A673 (cell line): ENCODE data around the gene NPPA.

Source experiments
- EZH2 ChIP-seq: fragments of 200-600 bp; sonication (generic); IDR thresholded peaks from 2 replicates; pipeline ENCODE4 v1.6.1; 2017; ENCODE audit warnings: borderline replicate concordance, low read depth, mild to moderate bottlenecking, mixed read lengths, antibody characterized with exemption, low read length; ENCODE audit not compliant: poor library complexity, severe bottlenecking
- TF ChIP-seq, protein P1 (sequence below): fragments of 300-800, 200-600 bp; sonication (generic); conservative IDR thresholded peaks from 2 replicates; pipeline ENCODE4 v1.5.1; 2017; ENCODE audit warnings: low read depth, mild to moderate bottlenecking, antibody characterized with exemption, low read length, moderate library complexity, mixed read lengths

- no peak for TF ChIP-seq EZH2
- TF ChIP-seq, protein P1, sequence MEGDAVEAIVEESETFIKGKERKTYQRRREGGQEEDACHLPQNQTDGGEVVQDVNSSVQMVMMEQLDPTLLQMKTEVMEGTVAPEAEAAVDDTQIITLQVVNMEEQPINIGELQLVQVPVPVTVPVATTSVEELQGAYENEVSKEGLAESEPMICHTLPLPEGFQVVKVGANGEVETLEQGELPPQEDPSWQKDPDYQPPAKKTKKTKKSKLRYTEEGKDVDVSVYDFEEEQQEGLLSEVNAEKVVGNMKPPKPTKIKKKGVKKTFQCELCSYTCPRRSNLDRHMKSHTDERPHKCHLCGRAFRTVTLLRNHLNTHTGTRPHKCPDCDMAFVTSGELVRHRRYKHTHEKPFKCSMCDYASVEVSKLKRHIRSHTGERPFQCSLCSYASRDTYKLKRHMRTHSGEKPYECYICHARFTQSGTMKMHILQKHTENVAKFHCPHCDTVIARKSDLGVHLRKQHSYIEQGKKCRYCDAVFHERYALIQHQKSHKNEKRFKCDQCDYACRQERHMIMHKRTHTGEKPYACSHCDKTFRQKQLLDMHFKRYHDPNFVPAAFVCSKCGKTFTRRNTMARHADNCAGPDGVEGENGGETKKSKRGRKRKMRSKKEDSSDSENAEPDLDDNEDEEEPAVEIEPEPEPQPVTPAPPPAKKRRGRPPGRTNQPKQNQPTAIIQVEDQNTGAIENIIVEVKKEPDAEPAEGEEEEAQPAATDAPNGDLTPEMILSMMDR: no peak
Measured at GRCh38 chr1:11837767-11838348, 9.7 kb downstream of the NPPA start.
